ENCODE data around the gene MBTD1. TPM values are rescaled to one million over a fixed set of nuclear protein-coding genes. Genes with fewer than 3 reads are reported as not detected.
"Not testable (repeated sequence)": the region's sequence is repeated elsewhere in the genome, so short reads cannot be mapped to it uniquely, and the experiment has no call there.

Gene MBTD1
- total and polyA plus RNA-seq, 8 donors = 10.0 to 64.9 (median 52.3) TPM

- H3K4me3 ChIP-seq = no peak overlapping the region
- TF ChIP-seq, protein P1, sequence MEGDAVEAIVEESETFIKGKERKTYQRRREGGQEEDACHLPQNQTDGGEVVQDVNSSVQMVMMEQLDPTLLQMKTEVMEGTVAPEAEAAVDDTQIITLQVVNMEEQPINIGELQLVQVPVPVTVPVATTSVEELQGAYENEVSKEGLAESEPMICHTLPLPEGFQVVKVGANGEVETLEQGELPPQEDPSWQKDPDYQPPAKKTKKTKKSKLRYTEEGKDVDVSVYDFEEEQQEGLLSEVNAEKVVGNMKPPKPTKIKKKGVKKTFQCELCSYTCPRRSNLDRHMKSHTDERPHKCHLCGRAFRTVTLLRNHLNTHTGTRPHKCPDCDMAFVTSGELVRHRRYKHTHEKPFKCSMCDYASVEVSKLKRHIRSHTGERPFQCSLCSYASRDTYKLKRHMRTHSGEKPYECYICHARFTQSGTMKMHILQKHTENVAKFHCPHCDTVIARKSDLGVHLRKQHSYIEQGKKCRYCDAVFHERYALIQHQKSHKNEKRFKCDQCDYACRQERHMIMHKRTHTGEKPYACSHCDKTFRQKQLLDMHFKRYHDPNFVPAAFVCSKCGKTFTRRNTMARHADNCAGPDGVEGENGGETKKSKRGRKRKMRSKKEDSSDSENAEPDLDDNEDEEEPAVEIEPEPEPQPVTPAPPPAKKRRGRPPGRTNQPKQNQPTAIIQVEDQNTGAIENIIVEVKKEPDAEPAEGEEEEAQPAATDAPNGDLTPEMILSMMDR (IDR thresholded peaks at IDR 0.05) = no peak
- ATAC-seq (no peak), DNase-seq (no peak)
- no peaks in the 10 kb centered on the region for H3K27me3 ChIP-seq
- no peak overlapping the region for H3K27ac ChIP-seq
- no peaks in the 10 kb centered on the region for H3K9me3 ChIP-seq
- intact Hi-C loops (cut with DNase I) = no loop called here
- H3K4me1 ChIP-seq = no peaks in the 10 kb centered on the region
- H3K36me3 ChIP-seq = peaks cover 0 to 75% of the 10 kb centered on the region in 2 donors
Observed at GRCh38 chr17:51185763-51186332, 74.0 kb downstream of the MBTD1 start.

DNA sequence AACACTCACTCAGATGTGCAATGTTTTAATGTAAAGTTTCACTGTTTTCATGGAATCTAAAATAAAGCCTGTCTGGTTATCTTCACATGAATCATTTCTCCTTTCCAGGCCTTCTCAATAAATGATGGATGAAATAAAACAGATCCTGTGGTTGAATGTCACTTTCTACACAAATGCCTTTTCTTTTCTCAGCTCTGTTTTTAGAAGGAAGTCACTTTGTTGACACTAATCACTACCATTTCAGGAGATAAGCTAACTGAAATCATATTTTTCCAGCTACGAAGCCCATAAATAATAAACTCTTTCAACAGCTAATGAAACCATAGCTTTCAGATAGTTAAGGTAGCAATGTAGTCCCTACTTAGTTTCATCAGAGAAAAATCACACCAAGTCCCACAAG, 75.7 kb downstream of the MBTD1 start:
- Histone ChIP-seq H3K4me1 (no peaks in the 10 kb centered on the region), H3K9me3 (no peaks in the 10 kb centered on the region), H3K4me3 (no peak overlapping the region), H3K27ac (no peak overlapping the region), H3K27me3 (no peaks in the 10 kb centered on the region), H3K36me3 (peaks cover 0 to 65% of the 10 kb centered on the region in 2 donors)
- intact Hi-C loops (cut with DNase I) = no loop called here
- ATAC-seq (no peak), DNase-seq (no peak)
- TF ChIP-seq, protein P1 (IDR thresholded peaks at IDR 0.05) = no peak

DNA sequence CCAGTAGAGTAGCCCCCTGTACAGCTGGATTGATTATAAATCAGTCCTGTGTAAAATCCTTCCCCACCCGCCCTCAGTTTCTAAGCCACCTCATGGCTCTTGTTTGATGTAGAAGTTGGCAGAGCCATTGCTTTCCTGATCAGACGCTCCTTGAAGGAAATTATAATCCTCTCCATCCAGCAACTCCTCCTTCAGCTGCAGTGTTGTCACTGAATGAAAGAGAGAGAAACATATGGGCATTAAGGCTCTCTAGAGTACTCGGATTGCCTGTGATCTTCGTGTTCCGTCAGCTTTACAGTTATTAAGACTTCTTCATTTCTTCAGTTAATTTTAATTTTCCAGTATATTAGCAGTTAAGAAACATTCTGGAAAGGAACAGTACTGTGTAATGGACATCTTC, 79.4 kb downstream of the MBTD1 start:
- intact Hi-C loops (cut with DNase I) = no loop called here

GRCh38 chr17:51172030-51172429, 87.8 kb downstream of the MBTD1 start:
- H3K4me3 ChIP-seq; H3K27ac ChIP-seq; DNase-seq; intact Hi-C loops (cut with DNase I); H3K9me3 ChIP-seq; H3K27me3 ChIP-seq; ATAC-seq: not testable (repeated sequence)
- H3K36me3 ChIP-seq = peaks cover 0 to 62% of the 10 kb centered on the region in 2 donors
- peaks cover 0 to 17% of the 10 kb centered on the region in 2 donors for H3K4me1 ChIP-seq

More for the DNA sequence above, 79.4 kb downstream of the MBTD1 start:
- Histone ChIP-seq H3K4me1 (no peaks in the 10 kb centered on the region), H3K9me3 (no peaks in the 10 kb centered on the region), H3K27ac (no peak overlapping the region), H3K27me3 (no peaks in the 10 kb centered on the region), H3K36me3 (peaks cover 0 to 50% of the 10 kb centered on the region in 2 donors), H3K4me3 (no peak overlapping the region)
- TF ChIP-seq, protein P1 (IDR thresholded peaks at IDR 0.05) = no peak
- DNase-seq = no peak
- ATAC-seq = no peak

DNA sequence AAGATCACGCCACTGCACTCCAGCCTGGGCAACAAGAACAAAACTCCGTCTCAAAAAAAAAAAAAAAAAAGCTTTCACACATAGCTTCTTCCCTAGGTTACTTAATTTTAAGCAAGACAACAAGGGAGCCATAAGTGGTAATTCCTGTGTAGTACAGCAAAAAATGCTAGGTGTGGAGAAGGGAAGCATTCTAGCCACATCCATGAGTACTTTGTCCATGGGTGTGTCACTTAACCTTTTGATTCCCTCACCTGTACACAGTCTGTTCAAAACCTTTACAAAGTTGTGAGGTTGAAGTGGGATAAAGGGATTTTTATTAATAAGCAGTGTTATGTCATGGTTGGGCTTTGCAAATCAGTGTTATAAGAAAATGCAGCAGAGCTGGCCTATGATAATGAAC, 89.1 kb downstream of the MBTD1 start:
- intact Hi-C loops (cut with DNase I) = no loop called here
- no peak for DNase-seq
- Histone ChIP-seq H3K4me3 (no peak overlapping the region), H3K36me3 (peaks cover 0 to 60% of the 10 kb centered on the region in 2 donors), H3K4me1 (peaks cover 0 to 20% of the 10 kb centered on the region in 2 donors), H3K9me3 (no peaks in the 10 kb centered on the region), H3K27me3 (no peaks in the 10 kb centered on the region), H3K27ac (no peak overlapping the region)
- TF ChIP-seq, protein P1 (IDR thresholded peaks at IDR 0.05) = no peak
- no peak for ATAC-seq

DNA sequence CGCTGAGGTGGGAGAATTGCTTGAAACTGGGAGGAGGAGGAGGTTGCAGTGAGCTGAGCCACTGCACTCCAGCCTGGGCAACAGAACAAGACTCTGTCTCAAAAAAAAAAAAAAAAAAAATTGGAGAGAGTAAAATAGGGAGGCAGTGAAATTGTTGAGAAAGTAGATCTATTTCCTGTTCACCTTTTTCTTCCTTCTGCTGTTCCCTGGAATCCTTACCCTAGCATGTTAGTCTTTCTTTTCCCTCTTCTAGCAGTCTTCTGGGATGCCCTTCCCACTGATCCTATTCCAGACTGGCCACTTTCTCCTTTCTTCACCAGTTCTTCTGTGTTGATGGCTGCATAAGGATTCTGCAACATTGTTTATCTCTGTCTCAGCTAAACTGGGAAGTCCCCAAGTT, 90.5 kb downstream of the MBTD1 start:
- ATAC-seq = no peak
- intact Hi-C loops (cut with DNase I) = no loop called here
- no peaks in the 10 kb centered on the region for H3K27me3 ChIP-seq
- TF ChIP-seq, protein P1 (IDR thresholded peaks at IDR 0.05) = no peak
- no peak overlapping the region for H3K27ac ChIP-seq
- no peak for DNase-seq
- peaks cover 0 to 49% of the 10 kb centered on the region in 2 donors for H3K36me3 ChIP-seq
- peaks cover 0 to 28% of the 10 kb centered on the region in 2 donors for H3K4me1 ChIP-seq
- no peak overlapping the region for H3K4me3 ChIP-seq
- H3K9me3 ChIP-seq = no peaks in the 10 kb centered on the region

All from left lung (tissue), 10 donors.